ENCODE measurements around the gene RHOB. TPM values are rescaled to one million over a fixed set of nuclear protein-coding genes. Genes with fewer than 3 reads are reported as not detected.

The RHOB gene
- total RNA-seq, 3 donors from 2014 or later, result 75.5 to 616 (median 104) TPM

DNA sequence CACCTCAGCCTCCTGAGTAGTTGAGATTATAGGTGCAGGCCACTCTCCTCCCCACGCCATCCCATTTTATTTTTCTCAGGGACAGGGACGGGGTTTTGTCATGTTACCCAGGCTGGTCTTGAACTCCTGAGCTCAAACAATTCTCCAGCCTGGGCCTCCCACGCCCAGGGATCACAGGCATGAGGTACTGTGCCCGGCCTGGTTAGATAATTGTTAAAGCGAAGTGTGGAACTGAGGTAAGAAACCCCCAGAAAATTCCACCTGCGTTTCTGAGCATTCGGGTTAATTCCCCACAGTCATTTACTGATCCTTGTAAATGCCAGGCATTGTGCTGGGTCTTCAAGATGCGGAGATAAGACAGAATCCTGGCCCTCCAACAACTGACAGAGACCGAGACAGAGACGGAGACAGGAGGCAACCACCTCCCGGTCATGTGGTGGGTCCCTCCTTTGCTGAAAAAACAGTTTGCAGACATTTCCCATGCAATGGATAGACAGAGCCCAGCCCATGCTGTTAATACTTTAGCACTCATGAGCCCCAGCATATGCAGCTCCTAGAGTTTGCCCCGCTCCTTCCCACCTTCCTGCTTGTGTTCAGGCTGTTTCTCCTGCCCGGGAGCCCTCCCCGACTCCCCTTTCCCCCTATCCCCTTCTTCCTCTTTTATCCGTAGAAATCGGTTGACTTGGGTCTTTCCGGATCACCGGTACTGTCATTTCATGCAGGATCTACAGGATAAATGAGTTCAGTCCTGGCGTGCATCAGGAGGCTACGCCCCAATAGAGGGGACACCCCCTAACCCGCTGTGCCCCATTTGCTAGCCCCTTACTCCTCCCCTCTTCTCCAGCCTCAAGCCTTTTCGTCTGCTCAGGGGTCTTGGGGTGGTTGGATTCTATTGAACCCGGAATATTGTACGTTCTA is 1.6 kb upstream of the RHOB start:
- Histone ChIP-seq H3K4me1 (ENCODE audit: low read depth) (peaks cover 17% of the 10 kb centered on the region), H3K4me3 (no peak overlapping the region), H3K36me3 (ENCODE audit: low read depth) (no peaks in the 10 kb centered on the region), H3K9me3 (no peaks in the 10 kb centered on the region)
- ATAC-seq (no peak), DNase-seq (no peak)
- TF ChIP-seq, protein P1, sequence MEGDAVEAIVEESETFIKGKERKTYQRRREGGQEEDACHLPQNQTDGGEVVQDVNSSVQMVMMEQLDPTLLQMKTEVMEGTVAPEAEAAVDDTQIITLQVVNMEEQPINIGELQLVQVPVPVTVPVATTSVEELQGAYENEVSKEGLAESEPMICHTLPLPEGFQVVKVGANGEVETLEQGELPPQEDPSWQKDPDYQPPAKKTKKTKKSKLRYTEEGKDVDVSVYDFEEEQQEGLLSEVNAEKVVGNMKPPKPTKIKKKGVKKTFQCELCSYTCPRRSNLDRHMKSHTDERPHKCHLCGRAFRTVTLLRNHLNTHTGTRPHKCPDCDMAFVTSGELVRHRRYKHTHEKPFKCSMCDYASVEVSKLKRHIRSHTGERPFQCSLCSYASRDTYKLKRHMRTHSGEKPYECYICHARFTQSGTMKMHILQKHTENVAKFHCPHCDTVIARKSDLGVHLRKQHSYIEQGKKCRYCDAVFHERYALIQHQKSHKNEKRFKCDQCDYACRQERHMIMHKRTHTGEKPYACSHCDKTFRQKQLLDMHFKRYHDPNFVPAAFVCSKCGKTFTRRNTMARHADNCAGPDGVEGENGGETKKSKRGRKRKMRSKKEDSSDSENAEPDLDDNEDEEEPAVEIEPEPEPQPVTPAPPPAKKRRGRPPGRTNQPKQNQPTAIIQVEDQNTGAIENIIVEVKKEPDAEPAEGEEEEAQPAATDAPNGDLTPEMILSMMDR (IDR thresholded peaks at IDR 0.05), result no peak
- intact Hi-C loops (cut with DNase I, micrococcal nuclease), result loop anchor here (5.0 to 10.0 kb wide), 2 partner anchors 190 to 192 kb away; no protein-coding TSS in a partner anchor

DNA sequence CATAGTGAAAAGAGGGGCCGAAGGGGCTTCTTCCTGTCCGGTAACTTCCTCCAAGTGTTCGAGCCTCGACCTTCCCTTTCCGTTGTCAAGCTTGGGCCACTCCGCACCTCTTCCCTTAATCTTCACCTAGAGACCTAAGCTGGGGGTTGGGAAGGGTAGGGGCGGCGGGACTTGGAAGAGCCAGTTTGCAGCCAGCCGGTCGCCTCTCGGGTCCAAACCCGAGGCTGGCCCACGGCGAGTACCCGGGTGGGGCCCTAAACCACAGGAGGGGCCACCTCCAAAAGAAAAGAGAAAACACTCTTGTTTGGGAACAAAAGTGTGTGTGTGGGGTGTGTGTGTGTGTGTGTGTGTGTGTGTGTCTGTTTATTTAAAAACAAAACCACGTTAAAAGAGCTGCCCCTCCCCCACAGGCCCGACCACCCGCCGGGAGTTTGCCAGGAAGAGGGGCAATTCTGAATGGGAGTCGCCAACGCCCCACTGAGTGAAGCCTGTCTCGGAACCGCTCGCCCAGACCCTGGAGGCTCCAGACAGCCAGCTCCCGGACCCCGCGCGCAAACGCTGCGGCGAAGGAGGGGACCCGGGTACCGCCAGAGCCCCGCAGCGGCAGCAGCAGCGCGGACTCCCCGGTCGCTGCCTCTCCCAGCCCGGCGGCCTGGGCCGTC is 488 bp upstream of the RHOB start:
- Histone ChIP-seq H3K4me3 (peak overlapping the region; percentile 97), H3K36me3 (ENCODE audit: low read depth) (no peaks in the 10 kb centered on the region), H3K9me3 (no peaks in the 10 kb centered on the region), H3K4me1 (ENCODE audit: low read depth) (peaks cover 20% of the 10 kb centered on the region)
- intact Hi-C loops (cut with DNase I, micrococcal nuclease), result loop anchor here (5.0 to 10.0 kb wide), 2 partner anchors 188 to 191 kb away; no protein-coding TSS in a partner anchor
- peak in 1 of 3 donors; percentile 31 for DNase-seq
- TF ChIP-seq, protein P1 (IDR thresholded peaks at IDR 0.05), result no peak
- no peak for ATAC-seq

DNA sequence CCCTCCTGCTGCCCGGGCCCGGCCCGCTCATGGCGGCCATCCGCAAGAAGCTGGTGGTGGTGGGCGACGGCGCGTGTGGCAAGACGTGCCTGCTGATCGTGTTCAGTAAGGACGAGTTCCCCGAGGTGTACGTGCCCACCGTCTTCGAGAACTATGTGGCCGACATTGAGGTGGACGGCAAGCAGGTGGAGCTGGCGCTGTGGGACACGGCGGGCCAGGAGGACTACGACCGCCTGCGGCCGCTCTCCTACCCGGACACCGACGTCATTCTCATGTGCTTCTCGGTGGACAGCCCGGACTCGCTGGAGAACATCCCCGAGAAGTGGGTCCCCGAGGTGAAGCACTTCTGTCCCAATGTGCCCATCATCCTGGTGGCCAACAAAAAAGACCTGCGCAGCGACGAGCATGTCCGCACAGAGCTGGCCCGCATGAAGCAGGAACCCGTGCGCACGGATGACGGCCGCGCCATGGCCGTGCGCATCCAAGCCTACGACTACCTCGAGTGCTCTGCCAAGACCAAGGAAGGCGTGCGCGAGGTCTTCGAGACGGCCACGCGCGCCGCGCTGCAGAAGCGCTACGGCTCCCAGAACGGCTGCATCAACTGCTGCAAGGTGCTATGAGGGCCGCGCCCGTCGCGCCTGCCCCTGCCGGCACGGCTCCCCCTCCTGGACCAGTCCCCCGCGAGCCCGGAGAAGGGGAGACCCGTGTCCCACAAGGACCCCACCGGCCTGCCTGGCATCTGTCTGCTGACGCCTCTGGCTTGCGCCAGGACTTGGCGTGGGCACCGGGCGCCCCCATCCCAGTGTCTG is 767 bp downstream of the RHOB start:
- peaks cover 20% of the 10 kb centered on the region for H3K4me1 ChIP-seq (ENCODE audit: low read depth)

DNA sequence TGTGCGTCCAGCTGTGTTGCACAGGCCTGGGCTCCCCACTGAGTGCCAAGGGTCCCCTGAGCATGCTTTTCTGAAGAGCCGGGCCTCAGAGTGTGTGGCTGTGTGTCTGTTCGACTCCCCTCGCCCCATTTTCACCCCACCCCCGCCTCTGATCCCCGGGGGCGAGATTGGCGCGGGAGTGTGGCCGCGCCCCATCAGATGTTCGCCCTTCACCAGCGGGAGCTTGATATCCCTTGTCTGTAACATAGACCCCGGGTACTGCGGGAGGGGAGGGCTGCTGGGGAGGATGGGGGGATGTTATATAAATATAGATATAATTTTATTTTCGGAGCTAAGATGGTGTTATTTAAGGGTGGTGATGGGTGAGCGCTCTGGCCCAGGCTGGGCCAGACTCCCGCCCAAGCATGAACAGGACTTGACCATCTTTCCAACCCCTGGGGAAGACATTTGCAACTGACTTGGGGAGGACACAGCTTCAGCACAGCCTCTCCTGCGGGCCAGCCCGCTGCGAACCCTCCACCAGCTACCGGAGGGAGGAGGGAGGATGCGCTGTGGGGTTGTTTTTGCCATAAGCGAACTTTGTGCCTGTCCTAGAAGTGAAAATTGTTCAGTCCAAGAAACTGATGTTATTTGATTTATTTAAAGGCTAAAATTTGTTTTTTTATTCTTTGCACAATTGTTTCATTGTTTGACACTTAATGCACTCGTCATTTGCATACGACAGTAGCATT is 1.5 kb downstream of the RHOB start:
- H3K4me1 ChIP-seq (ENCODE audit: low read depth), result peaks cover 20% of the 10 kb centered on the region
- TF ChIP-seq, protein P1 (IDR thresholded peaks at IDR 0.05), result no peak
- H3K36me3 ChIP-seq (ENCODE audit: low read depth), result no peaks in the 10 kb centered on the region
- no peaks in the 10 kb centered on the region for H3K9me3 ChIP-seq
- peak overlapping the region; percentile 97 for H3K4me3 ChIP-seq
- intact Hi-C loops (cut with DNase I, micrococcal nuclease), result loop anchor here (5.0 to 10.0 kb wide), 2 partner anchors 186 to 189 kb away; no protein-coding TSS in a partner anchor
- ATAC-seq (no peak), DNase-seq (no peak)

More for the DNA sequence above, 767 bp downstream of the RHOB start:
- no peaks in the 10 kb centered on the region for H3K36me3 ChIP-seq (ENCODE audit: low read depth)
- TF ChIP-seq, protein P1 (IDR thresholded peaks at IDR 0.05), result no peak
- intact Hi-C loops (cut with DNase I, micrococcal nuclease), result loop anchor here (5.0 to 10.0 kb wide), 2 partner anchors 187 to 190 kb away; no protein-coding TSS in a partner anchor
- DNase-seq, result peak; percentile 61 to 74 (median 73)
- peak; percentile 37 for ATAC-seq
- H3K9me3 ChIP-seq, result no peaks in the 10 kb centered on the region
- H3K4me3 ChIP-seq, result peak overlapping the region; percentile 97

Data from mucosa of descending colon (tissue), 3 donors.